ENCODE measurements around the gene ST6GALNAC3. TPM values are rescaled to one million over a fixed set of nuclear protein-coding genes. Genes with fewer than 3 reads are reported as not detected.

ST6GALNAC3 gene
- total RNA-seq, 1 experiment from 2014 or later: 4.8 TPM

GRCh38 chr1:76492752-76493430 lies 418.3 kb downstream of the ST6GALNAC3 start:
- H3K9me3 ChIP-seq (ENCODE audit: low read length): no peaks in the 10 kb centered on the region
- no peaks in the 10 kb centered on the region for H3K79me2 ChIP-seq (ENCODE audit: low read length)
- no peak overlapping the region for H2AFZ ChIP-seq (ENCODE audit: low read length)

GRCh38 chr1:76494807-76495206 lies 420.3 kb downstream of the ST6GALNAC3 start:
- DNase-seq: no peak
- H3K36me3 ChIP-seq (ENCODE audit: insufficient read depth, low read length): no peaks in the 10 kb centered on the region

More at GRCh38 chr1:76492752-76493430, 418.3 kb downstream of the ST6GALNAC3 start:
- Histone ChIP-seq H3K9ac (ENCODE audit: low read length) (no peak overlapping the region), H3K4me3 (ENCODE audit: low read length) (no peak overlapping the region), H3K4me1 (ENCODE audit: low read length) (peaks cover 12% of the 10 kb centered on the region; the same call in 1 of the 2 replicates), H3K36me3 (ENCODE audit: insufficient read depth, low read length) (no peaks in the 10 kb centered on the region), H3K27me3 (ENCODE audit: low read length) (no peaks in the 10 kb centered on the region), H3K4me2 (ENCODE audit: low read depth, low read length, poor library complexity, severe bottlenecking) (no peak overlapping the region), H4K20me1 (ENCODE audit: insufficient read depth, low read depth, low read length) (no peaks in the 10 kb centered on the region), H3K27ac (ENCODE audit: low read length) (no peak overlapping the region), H3K9me2 (replicated peaks; ENCODE audit: insufficient read depth, low read length) (no peaks in the 10 kb centered on the region)
- DNase-seq: no peak

DNA sequence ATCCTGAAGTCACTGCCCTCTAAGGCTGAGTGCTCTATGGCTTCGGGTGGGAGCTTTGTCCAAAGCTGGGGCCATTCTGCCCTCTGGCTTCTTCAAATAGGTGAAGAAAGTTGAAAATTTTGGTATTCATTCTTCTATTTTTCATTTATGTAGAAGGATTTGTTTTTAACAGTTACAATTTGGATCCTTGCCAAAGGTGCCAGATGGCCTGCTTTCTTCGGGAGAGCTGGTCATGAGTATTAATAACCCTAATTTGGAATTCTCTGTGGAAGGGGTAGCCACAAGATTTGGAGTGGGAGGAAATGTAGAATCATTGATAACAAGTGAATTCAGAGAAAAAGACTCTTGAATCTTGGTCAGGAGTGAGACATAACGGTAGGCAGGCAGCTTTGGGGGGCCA lies 422.3 kb downstream of the ST6GALNAC3 start:
- Histone ChIP-seq H3K36me3 (ENCODE audit: insufficient read depth, low read length) (no peaks in the 10 kb centered on the region), H2AFZ (ENCODE audit: low read length) (no peak overlapping the region)

More at GRCh38 chr1:76494807-76495206, 420.3 kb downstream of the ST6GALNAC3 start:
- no peak overlapping the region for H3K27ac ChIP-seq (ENCODE audit: low read length)
- H3K4me2 ChIP-seq (ENCODE audit: low read depth, low read length, poor library complexity, severe bottlenecking): no peak overlapping the region
- peaks cover 29% of the 10 kb centered on the region for H3K4me1 ChIP-seq (ENCODE audit: low read length)
- H4K20me1 ChIP-seq (ENCODE audit: insufficient read depth, low read depth, low read length): no peaks in the 10 kb centered on the region
- no peak overlapping the region for H3K9ac ChIP-seq (ENCODE audit: low read length)
- H3K9me3 ChIP-seq (ENCODE audit: low read length): no peaks in the 10 kb centered on the region
- no peak overlapping the region for H3K4me3 ChIP-seq (ENCODE audit: low read length)
- H3K79me2 ChIP-seq (ENCODE audit: low read length): no peaks in the 10 kb centered on the region
- H3K27me3 ChIP-seq (ENCODE audit: low read length): no peaks in the 10 kb centered on the region
- H2AFZ ChIP-seq (ENCODE audit: low read length): no peak overlapping the region
- no peaks in the 10 kb centered on the region for H3K9me2 ChIP-seq (replicated peaks; ENCODE audit: insufficient read depth, low read length)

GRCh38 chr1:76500116-76500515 lies 425.6 kb downstream of the ST6GALNAC3 start:
- DNase-seq: no peak
- no peak overlapping the region for H3K4me2 ChIP-seq (ENCODE audit: low read depth, low read length, poor library complexity, severe bottlenecking)
- no peaks in the 10 kb centered on the region for H3K9me3 ChIP-seq (ENCODE audit: low read length)
- no peaks in the 10 kb centered on the region for H3K36me3 ChIP-seq (ENCODE audit: insufficient read depth, low read length)
- no peaks in the 10 kb centered on the region for H3K9me2 ChIP-seq (replicated peaks; ENCODE audit: insufficient read depth, low read length)
- no peaks in the 10 kb centered on the region for H3K27me3 ChIP-seq (ENCODE audit: low read length)
- H3K27ac ChIP-seq (ENCODE audit: low read length): no peak overlapping the region
- H3K4me1 ChIP-seq (ENCODE audit: low read length): peaks cover 29% of the 10 kb centered on the region
- H4K20me1 ChIP-seq (ENCODE audit: insufficient read depth, low read depth, low read length): no peaks in the 10 kb centered on the region
- no peak overlapping the region for H3K4me3 ChIP-seq (ENCODE audit: low read length)
- no peak overlapping the region for H2AFZ ChIP-seq (ENCODE audit: low read length)
- no peak overlapping the region for H3K9ac ChIP-seq (ENCODE audit: low read length)
- H3K79me2 ChIP-seq (ENCODE audit: low read length): no peaks in the 10 kb centered on the region

More for the DNA sequence above, 422.3 kb downstream of the ST6GALNAC3 start:
- no peaks in the 10 kb centered on the region for H4K20me1 ChIP-seq (ENCODE audit: insufficient read depth, low read depth, low read length)
- no peak overlapping the region for H3K4me2 ChIP-seq (ENCODE audit: low read depth, low read length, poor library complexity, severe bottlenecking)
- no peaks in the 10 kb centered on the region for H3K9me2 ChIP-seq (replicated peaks; ENCODE audit: insufficient read depth, low read length)
- peaks cover 35% of the 10 kb centered on the region for H3K4me1 ChIP-seq (ENCODE audit: low read length)
- H3K79me2 ChIP-seq (ENCODE audit: low read length): no peaks in the 10 kb centered on the region
- H3K9ac ChIP-seq (ENCODE audit: low read length): no peak overlapping the region
- no peak for DNase-seq
- H3K27me3 ChIP-seq (ENCODE audit: low read length): no peaks in the 10 kb centered on the region
- no peak overlapping the region for H3K4me3 ChIP-seq (ENCODE audit: low read length)
- no peak overlapping the region for H3K27ac ChIP-seq (ENCODE audit: low read length)
- no peaks in the 10 kb centered on the region for H3K9me3 ChIP-seq (ENCODE audit: low read length)

DNA sequence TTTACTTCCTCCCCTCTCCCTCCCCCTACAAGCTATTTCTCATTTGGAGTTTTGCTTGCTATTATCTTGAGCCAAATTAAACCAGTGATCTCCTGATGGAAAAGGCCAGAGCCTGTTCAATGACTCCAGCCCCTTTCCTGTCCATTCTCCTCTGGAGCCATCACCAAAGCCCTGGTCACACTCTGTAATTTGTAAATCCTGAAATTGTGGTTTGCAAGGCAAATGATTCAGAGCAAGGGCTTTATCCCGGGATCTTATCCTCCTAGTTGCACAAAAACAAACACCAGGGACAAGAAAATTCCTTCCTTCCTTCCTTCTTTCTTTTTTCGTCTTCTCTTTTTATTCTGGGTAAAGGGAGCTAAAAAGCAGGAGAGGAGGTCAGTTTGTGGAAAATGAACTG lies 426.6 kb downstream of the ST6GALNAC3 start:
- H3K79me2 ChIP-seq (ENCODE audit: low read length): no peaks in the 10 kb centered on the region
- no peak overlapping the region for H3K4me3 ChIP-seq (ENCODE audit: low read length)
- H3K27me3 ChIP-seq (ENCODE audit: low read length): no peaks in the 10 kb centered on the region
- no peak overlapping the region for H3K4me2 ChIP-seq (ENCODE audit: low read depth, low read length, poor library complexity, severe bottlenecking)
- no peak for DNase-seq
- no peak overlapping the region for H3K9ac ChIP-seq (ENCODE audit: low read length)
- no peaks in the 10 kb centered on the region for H4K20me1 ChIP-seq (ENCODE audit: insufficient read depth, low read depth, low read length)
- H3K27ac ChIP-seq (ENCODE audit: low read length): no peak overlapping the region
- no peaks in the 10 kb centered on the region for H3K9me3 ChIP-seq (ENCODE audit: low read length)
- no peak overlapping the region for H2AFZ ChIP-seq (ENCODE audit: low read length)
- H3K36me3 ChIP-seq (ENCODE audit: insufficient read depth, low read length): no peaks in the 10 kb centered on the region
- H3K4me1 ChIP-seq (ENCODE audit: low read length): peaks cover 29% of the 10 kb centered on the region
- H3K9me2 ChIP-seq (replicated peaks; ENCODE audit: insufficient read depth, low read length): no peaks in the 10 kb centered on the region

DNA sequence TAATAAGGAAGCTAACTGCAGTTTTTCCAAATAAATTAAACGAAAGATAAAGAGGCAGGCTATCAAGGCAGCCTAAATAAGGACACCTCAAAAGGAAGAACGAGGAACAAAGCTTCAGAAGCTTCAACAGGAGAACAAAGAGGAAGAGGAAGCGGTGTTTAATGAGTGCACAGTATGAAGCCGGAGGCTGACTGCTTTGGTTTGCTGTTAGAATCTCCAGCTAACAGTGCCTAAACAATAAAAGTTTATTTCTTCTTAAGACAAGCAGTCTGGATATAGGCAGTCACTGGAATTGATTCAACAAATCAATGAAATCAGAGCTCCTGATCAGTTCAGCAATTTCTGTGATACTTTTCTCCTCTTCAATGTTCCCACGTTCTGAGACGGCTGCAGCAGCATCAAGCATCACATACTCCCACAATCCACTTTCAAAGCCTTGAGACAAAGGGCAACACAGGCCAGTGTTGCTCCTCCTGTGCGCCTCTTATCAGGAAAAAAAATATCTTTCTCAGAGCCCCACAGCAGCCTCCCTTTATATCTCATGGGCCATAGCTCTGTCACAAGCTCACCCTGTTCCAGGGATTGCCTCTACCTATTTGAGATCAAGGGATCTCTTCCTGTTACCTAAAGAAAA lies 427.2 kb downstream of the ST6GALNAC3 start:
- Histone ChIP-seq H3K79me2 (ENCODE audit: low read length) (no peaks in the 10 kb centered on the region), H4K20me1 (ENCODE audit: insufficient read depth, low read depth, low read length) (no peaks in the 10 kb centered on the region), H3K36me3 (ENCODE audit: insufficient read depth, low read length) (no peaks in the 10 kb centered on the region), H2AFZ (ENCODE audit: low read length) (no peak overlapping the region), H3K4me3 (ENCODE audit: low read length) (no peak overlapping the region), H3K9me3 (ENCODE audit: low read length) (no peaks in the 10 kb centered on the region), H3K9me2 (replicated peaks; ENCODE audit: insufficient read depth, low read length) (no peaks in the 10 kb centered on the region), H3K27me3 (ENCODE audit: low read length) (no peaks in the 10 kb centered on the region), H3K4me1 (ENCODE audit: low read length) (peaks cover 27% of the 10 kb centered on the region), H3K27ac (ENCODE audit: low read length) (no peak overlapping the region), H3K9ac (ENCODE audit: low read length) (no peak overlapping the region), H3K4me2 (ENCODE audit: low read depth, low read length, poor library complexity, severe bottlenecking) (no peak overlapping the region)
- DNase-seq: no peak

DNA sequence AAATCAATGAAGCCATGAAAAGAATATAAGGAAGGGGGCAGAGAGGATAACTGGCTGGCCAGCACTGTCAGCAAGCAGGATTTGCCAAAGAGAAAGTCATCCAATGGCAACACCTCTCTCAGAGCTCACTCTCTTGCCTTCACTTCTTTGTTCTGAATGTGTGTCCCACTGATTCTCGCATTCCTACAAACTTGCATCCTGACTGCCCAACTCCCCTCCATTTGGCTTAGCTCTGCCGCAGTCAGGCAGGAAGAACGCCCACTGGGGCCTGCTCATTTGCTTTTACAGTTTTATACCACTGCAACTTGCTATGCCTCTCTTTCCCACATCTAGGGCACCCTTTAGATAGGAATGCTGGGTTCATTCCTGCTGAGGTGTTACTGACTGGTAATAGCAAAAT lies 428.6 kb downstream of the ST6GALNAC3 start:
- no peak overlapping the region for H3K9ac ChIP-seq (ENCODE audit: low read length)
- no peaks in the 10 kb centered on the region for H3K9me3 ChIP-seq (ENCODE audit: low read length)
- H2AFZ ChIP-seq (ENCODE audit: low read length): no peak overlapping the region
- H3K9me2 ChIP-seq (replicated peaks; ENCODE audit: insufficient read depth, low read length): no peaks in the 10 kb centered on the region
- H3K36me3 ChIP-seq (ENCODE audit: insufficient read depth, low read length): no peaks in the 10 kb centered on the region
- H3K79me2 ChIP-seq (ENCODE audit: low read length): no peaks in the 10 kb centered on the region
- H3K27ac ChIP-seq (ENCODE audit: low read length): no peak overlapping the region
- peaks cover 22% of the 10 kb centered on the region for H3K4me1 ChIP-seq (ENCODE audit: low read length)
- no peak for DNase-seq
- H3K4me3 ChIP-seq (ENCODE audit: low read length): no peak overlapping the region
- H3K27me3 ChIP-seq (ENCODE audit: low read length): no peaks in the 10 kb centered on the region
- H3K4me2 ChIP-seq (ENCODE audit: low read depth, low read length, poor library complexity, severe bottlenecking): no peak overlapping the region
- H4K20me1 ChIP-seq (ENCODE audit: insufficient read depth, low read depth, low read length): no peaks in the 10 kb centered on the region

- Histone ChIP-seq H3K9ac (ENCODE audit: low read length) (no peak overlapping the region), H3K9me2 (replicated peaks; ENCODE audit: insufficient read depth, low read length) (no peaks in the 10 kb centered on the region), H3K4me2 (ENCODE audit: low read depth, low read length, poor library complexity, severe bottlenecking) (no peak overlapping the region), H3K36me3 (ENCODE audit: insufficient read depth, low read length) (no peaks in the 10 kb centered on the region), H3K4me1 (ENCODE audit: low read length) (peaks cover 17% of the 10 kb centered on the region), H3K27me3 (ENCODE audit: low read length) (no peaks in the 10 kb centered on the region), H3K79me2 (ENCODE audit: low read length) (no peaks in the 10 kb centered on the region), H4K20me1 (ENCODE audit: insufficient read depth, low read depth, low read length) (no peaks in the 10 kb centered on the region), H3K9me3 (ENCODE audit: low read length) (no peaks in the 10 kb centered on the region), H2AFZ (ENCODE audit: low read length) (no peak overlapping the region), H3K4me3 (ENCODE audit: low read length) (no peak overlapping the region), H3K27ac (ENCODE audit: low read length) (no peak overlapping the region)
- no peak for DNase-seq
Observed at GRCh38 chr1:76503736-76504135, 429.2 kb downstream of the ST6GALNAC3 start.
